ENCODE measurements around the gene ALDH6A1.

GRCh38 chr14:74126315-74127013 is 42.2 kb upstream of the ALDH6A1 start:
- no peak for TF ChIP-seq TAF1 (IDR thresholded peaks at IDR 0.05; ENCODE audit: low read depth, low read length)
- TF ChIP-seq HDAC2 (IDR thresholded peaks at IDR 0.05; ENCODE audit: borderline replicate concordance in 1 of 2, low read depth in 2 of 2, low read length in 2 of 2): no peak
- TF ChIP-seq RXRA (IDR thresholded peaks at IDR 0.05; ENCODE audit: insufficient read depth, low read depth, low read length): no peak
- no peak for TF ChIP-seq RAD21 (IDR thresholded peaks at IDR 0.05 in 1 of 2, conservative IDR thresholded peaks at IDR 0.05 in 1 of 2; ENCODE audit: low read depth in 2 of 2, low read length in 2 of 2)
- TF ChIP-seq, protein P1, sequence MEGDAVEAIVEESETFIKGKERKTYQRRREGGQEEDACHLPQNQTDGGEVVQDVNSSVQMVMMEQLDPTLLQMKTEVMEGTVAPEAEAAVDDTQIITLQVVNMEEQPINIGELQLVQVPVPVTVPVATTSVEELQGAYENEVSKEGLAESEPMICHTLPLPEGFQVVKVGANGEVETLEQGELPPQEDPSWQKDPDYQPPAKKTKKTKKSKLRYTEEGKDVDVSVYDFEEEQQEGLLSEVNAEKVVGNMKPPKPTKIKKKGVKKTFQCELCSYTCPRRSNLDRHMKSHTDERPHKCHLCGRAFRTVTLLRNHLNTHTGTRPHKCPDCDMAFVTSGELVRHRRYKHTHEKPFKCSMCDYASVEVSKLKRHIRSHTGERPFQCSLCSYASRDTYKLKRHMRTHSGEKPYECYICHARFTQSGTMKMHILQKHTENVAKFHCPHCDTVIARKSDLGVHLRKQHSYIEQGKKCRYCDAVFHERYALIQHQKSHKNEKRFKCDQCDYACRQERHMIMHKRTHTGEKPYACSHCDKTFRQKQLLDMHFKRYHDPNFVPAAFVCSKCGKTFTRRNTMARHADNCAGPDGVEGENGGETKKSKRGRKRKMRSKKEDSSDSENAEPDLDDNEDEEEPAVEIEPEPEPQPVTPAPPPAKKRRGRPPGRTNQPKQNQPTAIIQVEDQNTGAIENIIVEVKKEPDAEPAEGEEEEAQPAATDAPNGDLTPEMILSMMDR (IDR thresholded peaks at IDR 0.05; ENCODE audit: control extremely low read depth in 1 of 3, insufficient read depth in 1 of 3, low read depth in 1 of 3, low read length in 3 of 3): no peak
- TF ChIP-seq POLR2A (IDR thresholded peaks at IDR 0.05; ENCODE audit: control extremely low read depth in 1 of 2, low read depth in 2 of 2, low read length in 2 of 2): no peak
- no peak for TF ChIP-seq KDM5A (IDR thresholded peaks at IDR 0.05; ENCODE audit: low read length)
